GM18870 (cell line): ENCODE results near the gene MINDY4B.

Source experiments
- ATAC-seq: cut with Tn5 transposase; IDR thresholded peaks from one replicate; pipeline ENCODE4 v1.9.1; 2021; ENCODE audit warnings: moderate library complexity; ENCODE audit not compliant: unreplicated experiment

Gene MINDY4B

GRCh38 chr3:150848864-150849263 lies 56.4 kb downstream of the MINDY4B start:
- no peak for ATAC-seq

DNA sequence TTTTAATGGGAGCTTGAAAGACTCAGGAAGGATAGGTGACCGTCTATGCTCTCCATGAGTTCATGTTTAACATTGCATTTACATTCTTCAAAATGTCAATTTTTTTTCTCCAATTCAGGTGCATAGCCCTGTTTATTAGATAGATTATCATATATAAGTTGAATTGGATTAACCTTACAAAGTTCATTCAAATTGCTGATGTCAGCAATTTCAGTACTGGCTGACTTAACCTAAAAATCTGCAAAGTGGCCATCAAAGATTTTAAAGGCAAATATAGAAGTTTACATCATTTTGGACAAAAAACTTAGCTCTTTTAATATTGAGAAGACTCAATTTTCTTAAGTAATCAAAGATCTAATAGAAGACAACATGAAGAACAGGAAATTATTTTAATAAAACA lies 57.8 kb downstream of the MINDY4B start:
- no peak for ATAC-seq

GRCh38 chr3:150844484-150844883 lies 60.8 kb downstream of the MINDY4B start:
- ATAC-seq, result no peak

- no peak for ATAC-seq
Measured at GRCh38 chr3:150843241-150843640, 62.0 kb downstream of the MINDY4B start.

- no peak for ATAC-seq
Measured at GRCh38 chr3:150840802-150841515, 64.3 kb downstream of the MINDY4B start.

DNA sequence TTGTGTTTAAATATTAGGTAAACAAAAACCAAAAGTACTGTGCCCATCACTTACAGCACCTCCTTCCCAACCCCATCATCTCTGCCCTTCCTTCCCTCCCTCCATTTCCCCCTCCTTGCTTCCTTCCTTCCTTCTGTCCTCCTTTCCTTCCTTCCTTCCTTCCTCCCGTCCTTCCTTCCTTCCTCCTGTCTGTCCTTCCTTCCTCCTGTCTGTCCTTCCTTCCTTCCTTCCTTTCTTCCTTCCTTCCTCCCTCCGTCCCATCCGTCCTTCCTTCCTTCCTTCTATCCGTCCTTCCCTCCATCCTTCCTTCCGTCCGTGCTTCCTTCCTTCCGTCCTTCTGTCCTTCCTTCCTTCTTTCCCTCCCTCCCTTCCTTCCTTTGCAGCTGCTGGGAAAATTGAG lies 74.5 kb downstream of the MINDY4B start:
- ATAC-seq, result no peak

DNA sequence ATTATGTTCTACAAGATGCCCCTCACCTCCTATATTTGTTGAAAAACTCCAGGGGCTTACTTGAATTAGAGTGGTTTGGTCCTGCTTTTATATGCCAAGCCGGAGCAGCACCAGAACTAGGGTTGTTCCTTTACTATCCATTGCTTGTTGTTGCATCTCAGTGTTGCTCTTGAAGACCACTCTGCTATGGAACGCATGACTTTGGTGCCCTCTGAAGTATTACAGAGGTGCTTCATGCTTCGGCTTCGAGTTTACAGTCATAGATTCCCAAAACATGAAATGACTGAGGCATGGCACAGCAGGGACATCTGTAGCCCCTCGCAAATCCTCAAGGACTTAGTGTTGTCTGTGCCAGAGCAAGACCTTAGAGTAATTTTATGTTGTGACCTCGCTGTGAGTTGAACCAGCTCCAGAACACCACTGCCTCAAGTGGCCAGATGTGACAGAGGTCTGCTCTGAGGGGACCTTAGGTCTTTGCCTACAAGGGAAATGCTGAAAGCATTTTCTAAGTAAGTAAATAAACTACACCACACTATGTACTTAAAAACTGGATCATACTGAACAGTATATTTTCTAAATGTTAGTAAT lies 75.1 kb downstream of the MINDY4B start:
- no peak for ATAC-seq

DNA sequence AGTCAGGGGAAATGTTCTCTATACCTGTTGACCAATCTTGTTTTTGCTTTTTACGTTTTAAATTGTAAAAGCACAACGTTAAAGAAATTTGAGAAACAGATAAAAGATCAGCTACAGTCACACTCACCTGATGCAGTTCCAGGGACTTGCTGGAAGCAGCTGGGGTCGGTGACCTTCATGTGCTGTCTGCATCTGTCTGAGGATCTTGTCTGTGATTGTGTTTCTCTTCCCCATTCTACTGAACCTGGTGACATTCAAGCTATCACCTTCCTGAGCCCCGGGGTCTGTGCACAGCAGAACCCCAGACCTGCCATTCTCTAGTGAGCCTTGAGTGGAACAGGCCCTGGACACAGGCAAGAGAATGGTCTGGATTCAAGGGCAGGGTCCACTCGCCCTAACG lies 75.8 kb downstream of the MINDY4B start:
- ATAC-seq, result no peak

DNA sequence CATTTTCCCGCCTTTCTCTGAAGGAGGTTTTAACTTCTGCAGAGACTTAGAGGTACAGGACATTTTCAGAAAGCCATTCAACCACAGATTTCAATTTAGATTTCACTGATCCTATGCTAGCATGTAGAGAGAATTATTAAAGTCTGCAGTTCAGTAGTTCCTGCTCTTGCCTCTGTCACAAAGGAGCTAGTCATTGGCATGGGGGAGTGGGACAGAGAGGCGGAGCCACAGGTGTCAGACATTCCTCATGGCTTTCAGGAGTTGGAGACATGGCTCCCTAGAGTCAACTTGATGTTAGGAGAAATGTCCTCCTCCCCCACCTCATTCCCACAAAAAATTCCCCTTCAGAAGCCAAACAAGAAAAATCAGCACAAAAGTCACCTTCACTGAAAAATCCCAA lies 76.2 kb downstream of the MINDY4B start:
- ATAC-seq, result no peak

DNA sequence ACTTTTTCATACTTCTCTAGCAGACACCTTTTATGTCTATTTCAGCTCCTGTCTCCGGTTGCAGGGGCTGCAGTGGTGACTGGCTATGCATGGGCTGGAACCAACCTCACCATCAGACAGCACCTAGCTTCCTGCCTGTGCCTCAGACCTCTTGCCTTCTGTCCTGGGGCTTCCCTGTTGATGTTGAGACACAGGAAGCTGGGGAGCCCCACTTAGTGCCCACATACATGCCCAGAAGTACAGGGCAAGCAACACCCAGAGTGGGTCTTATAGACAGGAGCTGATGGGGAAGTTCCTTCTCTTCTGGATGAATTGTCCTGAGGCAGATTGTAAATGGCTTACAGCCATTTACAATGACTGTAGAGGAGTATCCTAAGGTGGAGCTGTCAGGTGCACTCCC lies 77.0 kb downstream of the MINDY4B start:
- ATAC-seq, result no peak

GRCh38 chr3:150826466-150827282 lies 78.6 kb downstream of the MINDY4B start:
- no peak for ATAC-seq

DNA sequence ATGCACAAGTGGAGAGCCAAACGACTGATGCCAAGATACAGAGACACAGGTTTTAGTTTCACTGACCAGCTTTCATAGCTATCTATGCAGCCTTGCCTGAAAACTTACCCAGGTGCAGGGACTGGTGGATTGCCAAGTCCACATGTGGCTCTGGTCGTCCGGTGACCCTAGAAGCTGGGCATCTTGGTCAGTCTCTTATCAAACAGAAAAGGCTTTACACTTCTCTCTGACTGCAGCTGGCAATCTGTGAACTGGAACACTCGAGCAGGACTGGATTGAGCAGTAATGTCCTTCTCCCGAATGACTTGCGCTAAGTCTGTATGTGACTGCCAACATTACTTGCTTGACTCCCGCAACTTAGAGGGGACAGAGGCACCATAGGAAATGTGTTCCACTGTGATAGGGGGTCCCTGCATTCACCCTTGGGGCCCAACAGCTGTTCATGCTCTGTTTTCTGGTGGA lies 79.3 kb downstream of the MINDY4B start:
- no peak for ATAC-seq

DNA sequence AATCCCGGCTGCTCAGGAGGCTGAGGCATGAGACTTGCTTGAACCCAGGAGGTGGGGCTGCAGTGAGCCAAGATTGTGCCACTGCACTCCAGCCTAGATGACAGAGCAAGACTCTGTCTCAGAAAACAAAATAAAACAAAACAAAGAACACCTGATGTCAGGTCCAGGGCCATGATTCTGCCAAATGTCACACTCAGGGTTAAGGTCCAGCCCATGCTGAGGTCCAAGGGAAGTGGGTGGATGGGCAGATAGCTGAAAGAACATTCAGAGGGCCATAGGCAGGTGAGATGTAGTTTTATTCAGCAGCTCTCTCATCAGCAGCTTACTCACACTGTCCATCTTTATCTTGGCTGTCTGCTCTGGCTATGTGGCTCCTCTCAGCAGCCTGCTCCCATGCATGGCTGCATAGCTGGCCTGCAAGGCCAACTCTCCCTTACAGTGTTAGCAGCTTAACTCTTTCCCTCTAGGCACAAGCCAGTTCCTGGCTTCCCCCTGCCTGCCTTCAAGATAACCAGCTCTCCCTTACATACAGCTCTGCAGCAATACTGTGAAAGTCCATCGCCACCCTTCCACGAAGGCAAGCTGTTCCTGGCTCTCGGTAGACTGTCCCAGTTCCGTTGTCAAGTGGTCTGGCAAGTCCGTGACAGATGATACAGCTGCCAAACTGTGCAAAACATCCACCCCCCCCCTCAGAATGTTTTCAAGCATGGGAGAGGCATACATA lies 79.9 kb downstream of the MINDY4B start:
- ATAC-seq, result no peak

GRCh38 chr3:150823277-150823676 lies 82.0 kb downstream of the MINDY4B start:
- no peak for ATAC-seq

DNA sequence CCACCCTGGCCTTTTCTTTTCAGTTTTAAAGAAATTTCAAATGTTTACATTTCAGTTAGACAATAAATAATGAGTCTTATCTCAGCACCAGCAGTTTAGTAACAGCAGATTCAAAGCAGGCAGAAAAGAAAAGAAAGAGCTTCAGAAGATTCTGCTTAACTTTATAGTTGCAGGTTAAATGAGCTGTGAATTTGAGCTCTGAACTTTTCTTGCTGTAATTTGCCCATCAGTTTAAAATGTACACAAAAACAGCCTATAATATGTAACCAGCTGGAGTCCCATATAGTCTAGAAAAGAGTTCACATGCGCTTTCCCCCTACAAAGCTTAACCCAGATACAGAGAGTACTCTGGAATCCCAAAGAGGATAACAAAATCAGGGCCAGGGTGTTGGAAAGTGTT lies 82.6 kb downstream of the MINDY4B start:
- ATAC-seq, result no peak
